GM12878 (cell line): ENCODE measurements around the gene SNAPC2. TPM values are rescaled to one million over a fixed set of nuclear protein-coding genes. Genes with fewer than 3 reads are reported as not detected.

ENCODE experiments used
- ATAC-seq: fragments of 200-7000 bp; cut with Tn5 transposase; 3 replicates; pipeline ENCODE4 v1.9.1; 2020; ENCODE audit warnings: mild to moderate bottlenecking, moderate library complexity
- BruUV-seq: library from RNA; stranded (reverse); fragments of 400-500 nt; replicated peaks from 2 replicates; lab custom pipeline; 2021; lab: Mats Ljungman, UMichigan
- CTCF ChIA-PET: fragments of 300-600 bp; sonication (Branson Sonifier 250); formaldehyde crosslinking; extraction: SDS; loops from one replicate; lab custom pipeline; 2021; ENCODE audit warnings: inconsistent platforms; lab: Yijun Ruan, JAX
- POLR2A ChIA-PET: fragments of 350-600 bp; formaldehyde crosslinking; extraction: SDS; loops from one replicate; lab custom pipeline; 2021; ENCODE audit warnings: inconsistent platforms; lab: Charles Lee
- RAD21 ChIA-PET: fragments of 300-600 bp; sonication (Branson Sonifier 250); formaldehyde crosslinking; loops from one replicate; lab custom pipeline; 2023; ENCODE audit warnings: antibody characterized with exemption; ENCODE audit not compliant: unreplicated experiment; lab: Charles Lee
- SMC1A ChIA-PET: fragments of 300-600 bp; sonication (Branson Sonifier 250); formaldehyde crosslinking; loops from one replicate; lab custom pipeline; 2023; ENCODE audit not compliant: unreplicated experiment, uncharacterized antibody; lab: Charles Lee
- DNase-seq: peaks from one replicate; pipeline ENCODE4 v3.0.0-alpha.2; 2011; ENCODE audit warnings: low read depth, low spot score
- FAIRE-seq: peaks from 3 replicates; lab custom pipeline; 2011; peaks lifted over from hg19 to GRCh38; lab: Jason Lieb, UNC
- H2AFZ ChIP-seq: 2 replicates; pipeline ENCODE4 v1.6.0; 2011; ENCODE audit warnings: low read depth, low read length, control low read depth; ENCODE audit not compliant: control insufficient read depth
- H3K27ac ChIP-seq: 2 replicates; pipeline ENCODE4 v1.5.1; 2011; ENCODE audit warnings: control low read depth; ENCODE audit not compliant: control insufficient read depth, insufficient read depth
- H3K27me3 ChIP-seq, 2 experiments: replicated peaks in 1 of 2; 2 replicates each; pipeline versions ENCODE4 v1.6.0 to v1.6.1; 2011; ENCODE audit warnings: low read length in 1 of 2; ENCODE audit not compliant: control insufficient read depth in 2 of 2, insufficient read depth in 2 of 2
- H3K36me3 ChIP-seq, 2 experiments: 2 replicates each; pipeline ENCODE4 v1.5.1; 2011; ENCODE audit warnings: low read length in 1 of 2; ENCODE audit not compliant: control insufficient read depth in 2 of 2, insufficient read depth in 2 of 2
- H3K4me1 ChIP-seq: 2 replicates; pipeline ENCODE4 v1.6.1; 2011; ENCODE audit warnings: mild to moderate bottlenecking, low read length, moderate library complexity, mixed read lengths; ENCODE audit not compliant: control insufficient read depth, insufficient read depth
- H3K4me2 ChIP-seq: 2 replicates; pipeline ENCODE4 v1.6.0; 2011; ENCODE audit warnings: control low read depth; ENCODE audit not compliant: control insufficient read depth, insufficient read depth
- H3K4me3 ChIP-seq: fragments of 200-600 bp; sonication (generic); 2 replicates; pipeline ENCODE4 v1.5.1; 2016
- H3K79me2 ChIP-seq: 2 replicates; pipeline ENCODE4 v1.6.0; 2011; ENCODE audit warnings: low read length; ENCODE audit not compliant: control insufficient read depth, insufficient read depth
- H3K9ac ChIP-seq: 2 replicates; pipeline ENCODE4 v1.8.0; 2011; ENCODE audit warnings: low read length, control low read depth, mixed read lengths; ENCODE audit not compliant: control insufficient read depth, insufficient read depth
- H3K9me3 ChIP-seq: replicated peaks from 3 replicates; pipeline ENCODE4 v1.5.1; 2011; ENCODE audit warnings: mild to moderate bottlenecking, low read length; ENCODE audit not compliant: control insufficient read depth, insufficient read depth
- H4K20me1 ChIP-seq: 2 replicates; pipeline ENCODE4 v1.6.0; 2011; ENCODE audit not compliant: control insufficient read depth, insufficient read depth
- BCL11A ChIP-seq: IDR thresholded peaks from 2 replicates; pipeline ENCODE4 v1.6.1; 2011; ENCODE audit warnings: low read depth, low read length
- NR2C1 ChIP-seq: fragments of 450-650 bp; IDR thresholded peaks from 2 replicates; pipeline ENCODE4 v1.6.1; 2017; ENCODE audit warnings: antibody characterized with exemption, mild to moderate bottlenecking, moderate library complexity
- PAX5 ChIP-seq: IDR thresholded peaks from 2 replicates; pipeline ENCODE4 v1.6.1; 2011; ENCODE audit warnings: low read depth, low read length, borderline replicate concordance
- POLR2AphosphoS5 ChIP-seq: IDR thresholded peaks from 2 replicates; pipeline ENCODE4 v1.6.1; 2011; ENCODE audit warnings: mild to moderate bottlenecking, low read length, inconsistent platforms
- SP1 ChIP-seq: IDR thresholded peaks from one replicate; pipeline ENCODE4 v1.6.1; 2011; ENCODE audit warnings: low read depth, low read length
- ZNF384 ChIP-seq: IDR thresholded peaks from 2 replicates; pipeline ENCODE4 v1.6.1; 2012; ENCODE audit warnings: low read depth, mild to moderate bottlenecking, low read length, improper control_type of control experiment, borderline replicate concordance
- WGBS: methylation state at CpG from one replicate; pipeline ENCODE4 v1.1.6; 2016; ENCODE audit warnings: low lambda C conversion rate; ENCODE audit not compliant: insufficient replicate concordance, insufficient coverage; ENCODE audit errors: missing lambda C conversion rate; 5-methylcytosine and 5-hydroxymethylcytosine counted together
- in situ Hi-C: fragments of 300-500 bp; cut with MboI; formaldehyde crosslinking; loops from 9 replicates; pipeline ENCODE4 v1.14.3; 2018; ENCODE audit warnings: mixed read lengths
- intact Hi-C: fragments of 100-400 bp; cut with micrococcal nuclease; formaldehyde crosslinking; loops from one replicate; pipeline ENCODE4 v1.14.2; 2022; ENCODE audit not compliant: unreplicated experiment
- polyA plus RNA-seq, 11 experiments: library from polyadenylated mRNA; depleted of rRNA in 4 of 11; unstranded in 6 of 11; stranded (reverse) in 5 of 11; fragments of >200 nt; fragmentation: Nextera tagmentation in 4 of 11; fragmentation: Illumina TruSeq in 1 of 11; extraction: Ambion mirVana in 4 of 11; extraction: Trizol in 1 of 11; gene quantifications; 1 replicate in 1 of 11; 2 replicates in 10 of 11; pipeline versions ENCODE4 v1.2.1 to v1.2.3, GENCODE V29; 2011 to 2016; ENCODE audit warnings: inconsistent platforms in 2 of 11, missing spikeins in 2 of 11, low read depth in 1 of 11
- total RNA-seq, 4 experiments: library from RNA; depleted of rRNA in 3 of 4; stranded (reverse); fragments of >200 nt in 3 of 4; fragmentation: Illumina TruSeq in 1 of 4; extraction: Trizol in 1 of 4; gene quantifications; 2 replicates each; pipeline versions ENCODE4 v1.2.1 to v1.2.3, GENCODE V29; 2013 to 2021
- TF ChIP-seq, protein P1 (sequence below): fragments of 450-650 bp; IDR thresholded peaks from 2 replicates; pipeline ENCODE4 v1.6.1; 2017; ENCODE audit warnings: borderline replicate concordance

SNAPC2 gene
- total and polyA plus RNA-seq, 10 of the 15 experiments (the other 5 are each of a cell fraction or from before 2014, with no cell fraction given), result 0.19 to 20.8 (median 12.6) TPM

- TF ChIP-seq NR2C1 (no peak), POLR2AphosphoS5 (no peak), SP1 (no peak), PAX5 (no peak)
- TF ChIP-seq, protein P1, sequence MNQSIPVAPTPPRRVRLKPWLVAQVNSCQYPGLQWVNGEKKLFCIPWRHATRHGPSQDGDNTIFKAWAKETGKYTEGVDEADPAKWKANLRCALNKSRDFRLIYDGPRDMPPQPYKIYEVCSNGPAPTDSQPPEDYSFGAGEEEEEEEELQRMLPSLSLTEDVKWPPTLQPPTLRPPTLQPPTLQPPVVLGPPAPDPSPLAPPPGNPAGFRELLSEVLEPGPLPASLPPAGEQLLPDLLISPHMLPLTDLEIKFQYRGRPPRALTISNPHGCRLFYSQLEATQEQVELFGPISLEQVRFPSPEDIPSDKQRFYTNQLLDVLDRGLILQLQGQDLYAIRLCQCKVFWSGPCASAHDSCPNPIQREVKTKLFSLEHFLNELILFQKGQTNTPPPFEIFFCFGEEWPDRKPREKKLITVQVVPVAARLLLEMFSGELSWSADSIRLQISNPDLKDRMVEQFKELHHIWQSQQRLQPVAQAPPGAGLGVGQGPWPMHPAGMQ, result no peak
These were observed 22.8 kb upstream of the SNAPC2 start (continued) for GRCh38 chr19:7897292-7897691.

DNA sequence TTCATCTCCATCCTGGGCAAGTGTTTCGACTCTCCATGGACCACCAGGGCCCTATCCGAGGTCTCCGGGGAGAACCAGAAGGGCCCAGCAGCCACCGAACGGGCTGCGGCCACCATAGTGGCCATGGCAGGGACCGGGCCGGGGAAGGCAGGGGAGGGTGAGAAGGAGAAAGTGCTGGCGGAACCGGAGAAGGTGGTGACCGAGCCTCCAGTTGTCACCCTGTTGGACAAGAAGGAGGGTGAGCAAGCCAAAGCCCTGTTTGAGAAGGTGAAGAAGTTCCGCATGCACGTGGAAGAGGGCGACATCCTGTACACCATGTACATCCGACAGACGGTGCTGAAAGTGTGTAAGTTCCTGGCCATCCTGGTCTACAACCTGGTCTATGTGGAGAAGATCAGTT, 21.2 kb upstream of the SNAPC2 start:
- Histone ChIP-seq H3K9me3 (no peaks in the 10 kb centered on the region), H3K36me3 (no peaks in the 10 kb centered on the region), H3K27me3 (no peaks in the 10 kb centered on the region), H3K27ac (no peak overlapping the region), H4K20me1 (no peaks in the 10 kb centered on the region), H3K4me2 (no peak overlapping the region), H3K79me2 (peaks cover 7% of the 10 kb centered on the region), H3K4me1 (peaks cover 6% of the 10 kb centered on the region), H2AFZ (no peak overlapping the region), H3K4me3 (no peak overlapping the region), H3K9ac (no peak overlapping the region)
- POLR2A ChIA-PET, result no interaction called here
- 75% methylated on average over 16 of the region's 16 CpGs for WGBS
- DNase-seq (no peak), FAIRE-seq (no peak), ATAC-seq (no peak)
- intact Hi-C loops (no loop called here), in situ Hi-C loops (no loop called here)
- SMC1A ChIA-PET, result no interaction called here
- CTCF ChIA-PET, result interaction anchor here (1.3 kb wide), 1 partner anchor 30 kb away, joined by 3 read pairs; no protein-coding TSS in a partner anchor
- BruUV-seq, result no TSS peak
- no peak for TF ChIP-seq ZNF384
- TF ChIP-seq BCL11A, result no peak
- RAD21 ChIA-PET, result interaction anchor here (1.0 kb wide), 1 partner anchor 331 kb away, joined by 3 read pairs; no protein-coding TSS in a partner anchor
